ENCODE results near the gene TMEM213. TPM values are rescaled to one million over a fixed set of nuclear protein-coding genes. Genes with fewer than 3 reads are reported as not detected.

The TMEM213 gene
- total RNA-seq, 1 donor from 2014 or later, result not detected

GRCh38 chr7:138852469-138852868 lies 54.7 kb downstream of the TMEM213 start:
- no peak overlapping the region for H3K27ac ChIP-seq (replicated peaks)
- no peak for DNase-seq
- no peak overlapping the region for H3K4me3 ChIP-seq
- H3K36me3 ChIP-seq, result peaks cover 17% of the 10 kb centered on the region
- no peaks in the 10 kb centered on the region for H3K27me3 ChIP-seq (ENCODE audit: low read depth)
- intact Hi-C loops (cut with micrococcal nuclease), result no loop called here
- no peak for TF ChIP-seq CTCF (IDR thresholded peaks at IDR 0.05; ENCODE audit: borderline replicate concordance)
- H3K4me1 ChIP-seq, result no peaks in the 10 kb centered on the region
- peaks cover 14% of the 10 kb centered on the region for H3K9me3 ChIP-seq (replicated peaks)

GRCh38 chr7:138853448-138853847 lies 55.7 kb downstream of the TMEM213 start:
- H3K36me3 ChIP-seq, result peaks cover 27% of the 10 kb centered on the region
- no peak overlapping the region for H3K4me3 ChIP-seq
- intact Hi-C loops (cut with micrococcal nuclease), result no loop called here
- H3K4me1 ChIP-seq, result no peaks in the 10 kb centered on the region
- H3K27me3 ChIP-seq (ENCODE audit: low read depth), result no peaks in the 10 kb centered on the region
- TF ChIP-seq CTCF (IDR thresholded peaks at IDR 0.05; ENCODE audit: borderline replicate concordance), result no peak
- DNase-seq, result no peak
- peaks cover 24% of the 10 kb centered on the region for H3K9me3 ChIP-seq (replicated peaks)
- no peak overlapping the region for H3K27ac ChIP-seq (replicated peaks)

- Histone ChIP-seq H3K27me3 (ENCODE audit: low read depth) (no peaks in the 10 kb centered on the region), H3K27ac (replicated peaks) (no peak overlapping the region), H3K4me1 (no peaks in the 10 kb centered on the region), H3K9me3 (replicated peaks) (peaks cover 24% of the 10 kb centered on the region), H3K4me3 (no peak overlapping the region), H3K36me3 (peaks cover 27% of the 10 kb centered on the region)
- intact Hi-C loops (cut with micrococcal nuclease), result no loop called here
- DNase-seq, result no peak
- no peak for TF ChIP-seq CTCF (IDR thresholded peaks at IDR 0.05; ENCODE audit: borderline replicate concordance)
Observed at GRCh38 chr7:138854115-138854645, 56.4 kb downstream of the TMEM213 start.

GRCh38 chr7:138857728-138858127 lies 59.9 kb downstream of the TMEM213 start:
- intact Hi-C loops (cut with micrococcal nuclease), result no loop called here
- no peak overlapping the region for H3K27ac ChIP-seq (replicated peaks)
- peaks cover 21% of the 10 kb centered on the region for H3K36me3 ChIP-seq

GRCh38 chr7:138861051-138861450 lies 63.3 kb downstream of the TMEM213 start:
- H3K27me3 ChIP-seq (ENCODE audit: low read depth), result no peaks in the 10 kb centered on the region
- peaks cover 25% of the 10 kb centered on the region for H3K36me3 ChIP-seq
- peaks cover 19% of the 10 kb centered on the region for H3K9me3 ChIP-seq (replicated peaks)
- DNase-seq, result no peak
- H3K4me1 ChIP-seq, result no peaks in the 10 kb centered on the region
- TF ChIP-seq CTCF (IDR thresholded peaks at IDR 0.05; ENCODE audit: borderline replicate concordance), result no peak
- intact Hi-C loops (cut with micrococcal nuclease), result no loop called here
- no peak overlapping the region for H3K4me3 ChIP-seq
- no peak overlapping the region for H3K27ac ChIP-seq (replicated peaks)

More at GRCh38 chr7:138857728-138858127, 59.9 kb downstream of the TMEM213 start:
- Histone ChIP-seq H3K9me3 (replicated peaks) (peaks cover 19% of the 10 kb centered on the region), H3K4me1 (no peaks in the 10 kb centered on the region), H3K4me3 (no peak overlapping the region), H3K27me3 (ENCODE audit: low read depth) (no peaks in the 10 kb centered on the region)
- TF ChIP-seq CTCF (IDR thresholded peaks at IDR 0.05; ENCODE audit: borderline replicate concordance), result no peak
- DNase-seq, result no peak
